Retinal pigment epithelial cell (primary cell): ENCODE results near the gene SLC25A28.
A peak's percentile ranks its signal among the peaks of the same experiment; 100 is the strongest.

Experiments
- DNase-seq: peaks from one replicate; pipeline ENCODE4 v3.0.0-alpha.2; 2010; ENCODE audit warnings: low read depth
- H3K4me3 ChIP-seq: 2 replicates; pipeline ENCODE4 v1.5.1; 2011; ENCODE audit warnings: mild to moderate bottlenecking, low read length, control low read depth, moderate library complexity
- TF ChIP-seq, protein P1 (sequence below): conservative IDR thresholded peaks from 2 replicates; pipeline ENCODE4 v1.5.1; 2011; ENCODE audit warnings: low read depth, low read length, control low read depth, inconsistent platforms

SLC25A28 gene

DNA sequence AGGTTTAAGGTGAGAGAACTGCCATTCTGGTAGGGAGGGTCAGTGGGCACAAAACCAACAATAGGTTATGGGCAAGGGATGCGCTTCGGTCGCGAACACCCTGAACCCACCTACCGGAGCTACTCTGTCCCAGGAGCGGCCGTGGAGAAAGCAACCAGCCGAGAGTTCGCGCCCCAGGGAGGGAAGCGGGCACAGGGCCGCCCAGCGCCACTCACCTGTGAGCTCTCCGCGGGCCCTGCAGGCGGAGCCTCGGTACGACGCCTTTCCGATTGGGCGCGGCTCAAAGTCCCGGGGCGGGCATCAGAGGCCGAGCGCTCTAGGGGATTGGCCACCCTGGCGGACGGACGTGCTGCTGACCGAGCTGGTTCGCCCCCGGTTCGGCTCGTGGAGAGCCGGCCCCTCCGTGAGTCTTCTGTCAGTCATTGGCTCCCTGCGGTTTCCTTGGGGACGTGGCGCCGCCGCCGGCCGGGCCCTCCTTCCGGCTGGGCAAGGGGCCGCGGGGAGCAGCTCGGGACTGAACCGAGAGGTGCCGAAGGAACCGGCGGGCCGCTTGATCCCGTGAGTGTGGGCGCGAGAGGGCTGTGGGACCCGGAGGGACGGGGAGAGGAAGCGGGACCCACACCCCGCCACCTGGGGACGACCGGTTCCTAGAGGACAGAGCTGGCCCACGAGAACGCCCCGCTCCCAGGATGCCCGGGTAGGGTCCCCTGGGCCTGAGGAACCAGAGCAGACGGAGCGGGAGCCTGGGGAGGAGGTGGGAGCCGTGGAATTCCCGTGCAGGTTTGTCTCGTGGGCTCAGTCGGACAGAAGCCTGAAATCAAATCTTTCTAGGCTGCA is 39.0 kb upstream of the SLC25A28 start, which contains the start of gene ENTPD7:
Gene ENTPD7 (plus strand): TSS at position 479 of the 837 bp plus-strand sequence. CDS start 448 bp downstream, outside the sequence.
- TF ChIP-seq, protein P1, sequence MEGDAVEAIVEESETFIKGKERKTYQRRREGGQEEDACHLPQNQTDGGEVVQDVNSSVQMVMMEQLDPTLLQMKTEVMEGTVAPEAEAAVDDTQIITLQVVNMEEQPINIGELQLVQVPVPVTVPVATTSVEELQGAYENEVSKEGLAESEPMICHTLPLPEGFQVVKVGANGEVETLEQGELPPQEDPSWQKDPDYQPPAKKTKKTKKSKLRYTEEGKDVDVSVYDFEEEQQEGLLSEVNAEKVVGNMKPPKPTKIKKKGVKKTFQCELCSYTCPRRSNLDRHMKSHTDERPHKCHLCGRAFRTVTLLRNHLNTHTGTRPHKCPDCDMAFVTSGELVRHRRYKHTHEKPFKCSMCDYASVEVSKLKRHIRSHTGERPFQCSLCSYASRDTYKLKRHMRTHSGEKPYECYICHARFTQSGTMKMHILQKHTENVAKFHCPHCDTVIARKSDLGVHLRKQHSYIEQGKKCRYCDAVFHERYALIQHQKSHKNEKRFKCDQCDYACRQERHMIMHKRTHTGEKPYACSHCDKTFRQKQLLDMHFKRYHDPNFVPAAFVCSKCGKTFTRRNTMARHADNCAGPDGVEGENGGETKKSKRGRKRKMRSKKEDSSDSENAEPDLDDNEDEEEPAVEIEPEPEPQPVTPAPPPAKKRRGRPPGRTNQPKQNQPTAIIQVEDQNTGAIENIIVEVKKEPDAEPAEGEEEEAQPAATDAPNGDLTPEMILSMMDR, result no peak
- DNase-seq, result peak; percentile 88
- peak within 1 kb of the TSS; percentile 90 for H3K4me3 ChIP-seq

DNA sequence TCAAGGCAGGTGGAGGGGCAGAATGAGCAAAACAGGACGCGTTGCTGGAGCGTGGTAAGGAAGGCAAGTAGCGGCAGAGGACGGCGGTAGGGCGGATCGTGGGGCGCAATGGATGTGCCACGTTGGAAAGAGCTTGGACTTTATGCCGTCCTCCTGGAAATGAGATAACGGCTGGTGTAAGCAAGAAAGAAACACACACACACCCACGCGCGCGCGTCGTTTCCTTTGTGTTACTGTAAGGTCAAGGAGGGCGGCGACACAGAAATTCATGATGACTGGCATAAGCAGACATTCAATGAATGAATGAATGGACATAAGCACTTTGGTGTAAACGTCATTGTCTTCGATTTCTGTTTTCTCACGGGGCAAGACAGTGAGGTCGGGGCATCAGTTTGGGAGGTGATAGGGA is 38.4 kb upstream of the SLC25A28 start:
- peak overlapping the region; percentile 90 for H3K4me3 ChIP-seq
- no peak for DNase-seq
- TF ChIP-seq, protein P1, result no peak

DNA sequence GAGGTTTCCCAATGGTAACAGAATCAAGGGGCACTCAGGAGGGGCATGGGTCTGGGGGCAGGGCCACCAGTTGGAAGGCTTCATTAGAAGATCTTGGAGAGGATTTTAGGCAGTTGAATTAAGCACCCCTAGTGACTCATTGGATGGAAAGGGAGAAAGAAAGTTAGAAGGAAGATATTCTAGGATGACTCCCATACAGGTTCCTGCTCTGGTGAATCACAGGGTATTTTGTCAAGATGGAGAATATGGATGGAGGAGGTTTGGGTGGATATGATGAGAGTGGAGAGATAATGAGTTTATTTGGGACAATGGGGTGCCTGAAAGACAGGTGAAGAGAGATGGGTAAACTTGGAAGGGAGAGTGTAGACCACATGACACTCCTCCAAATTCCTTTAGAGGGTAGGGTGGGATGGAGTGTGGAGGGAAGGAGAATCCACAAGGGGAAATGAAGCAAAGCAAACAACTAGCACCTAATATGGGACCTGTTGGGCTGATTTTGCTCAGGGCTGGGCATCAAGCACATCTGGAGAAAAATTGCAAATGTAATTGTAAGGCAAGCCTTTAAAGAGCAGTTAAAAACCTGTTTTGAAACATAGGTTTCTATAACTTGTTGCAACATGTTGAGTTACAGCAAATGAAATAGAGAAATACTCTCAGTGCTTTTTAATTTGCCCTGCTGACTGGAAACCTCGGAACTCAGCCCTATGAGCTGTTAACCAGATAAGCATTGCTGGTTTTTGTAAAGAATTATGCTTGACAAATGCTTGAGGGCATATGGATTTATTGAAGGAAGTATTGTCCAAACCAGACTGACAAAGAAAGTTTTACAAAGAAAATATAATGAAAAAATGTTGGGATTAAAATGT is 36.2 kb upstream of the SLC25A28 start:
- TF ChIP-seq, protein P1, result no peak
- no peak overlapping the region for H3K4me3 ChIP-seq
- DNase-seq, result no peak

DNA sequence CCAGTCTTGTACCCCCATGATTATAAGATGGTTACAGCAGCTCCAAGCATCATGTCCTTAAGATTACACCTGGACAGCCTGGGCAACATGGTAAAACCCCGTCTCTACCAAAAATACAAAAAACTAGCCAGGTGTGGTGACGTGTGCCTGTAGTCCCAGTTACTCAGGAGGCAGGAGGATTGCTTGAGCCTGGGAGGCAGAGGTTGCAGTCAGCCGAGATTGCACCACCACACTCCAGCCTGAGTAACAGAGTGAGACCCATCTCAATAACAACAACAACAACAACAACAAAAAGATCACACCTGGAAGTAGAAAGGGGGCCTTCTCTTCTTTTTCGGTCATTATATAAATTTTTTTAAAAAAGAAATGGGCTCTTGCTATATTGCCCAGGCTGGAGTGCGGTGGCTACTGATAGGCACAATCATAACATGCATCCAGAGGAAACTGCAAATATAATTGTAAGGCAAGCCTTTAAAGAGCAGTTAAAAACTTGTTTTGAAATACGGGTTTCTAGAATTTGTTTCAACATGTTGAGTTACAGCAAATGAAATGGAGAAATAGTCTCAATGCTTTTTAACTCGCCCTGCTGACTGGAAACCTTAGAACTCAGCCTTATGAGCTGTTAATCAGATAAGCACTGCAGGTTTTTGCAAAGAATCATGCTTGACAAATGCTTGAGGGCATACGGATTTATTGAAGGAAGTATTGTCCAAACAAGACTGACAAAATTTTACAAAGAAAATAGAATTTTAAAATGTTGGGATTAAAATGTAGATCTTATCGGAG is 34.3 kb upstream of the SLC25A28 start:
- no peak for DNase-seq
- TF ChIP-seq, protein P1, result no peak
- H3K4me3 ChIP-seq, result no peak overlapping the region

DNA sequence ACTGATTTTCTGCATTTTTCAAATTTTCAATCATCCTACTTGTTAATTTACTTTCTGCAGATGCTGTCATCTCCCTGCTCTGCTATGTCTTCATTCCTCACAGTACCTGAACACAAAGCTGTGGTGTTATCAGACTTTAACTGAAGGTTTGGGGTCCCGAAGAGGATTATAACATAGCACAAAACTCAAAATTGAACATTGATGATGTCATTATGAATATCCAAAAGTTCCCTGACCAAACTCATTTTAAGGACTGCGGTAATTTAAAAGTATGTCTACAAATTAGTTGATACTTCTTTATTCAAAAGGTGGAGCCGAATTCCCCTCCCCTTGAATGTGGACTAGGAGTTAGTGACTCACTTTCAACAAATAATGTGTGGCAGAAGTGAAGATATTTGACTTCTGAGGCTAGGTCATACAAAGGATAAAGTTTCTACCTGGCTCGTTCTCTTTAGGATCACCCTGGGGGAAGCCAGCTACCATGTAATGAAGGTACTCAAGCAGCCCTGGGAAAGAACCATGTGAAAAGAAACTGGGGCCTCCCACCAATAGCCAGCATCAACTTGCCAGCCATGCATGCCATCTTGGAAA is 32.7 kb upstream of the SLC25A28 start:
- TF ChIP-seq, protein P1, result no peak

DNA sequence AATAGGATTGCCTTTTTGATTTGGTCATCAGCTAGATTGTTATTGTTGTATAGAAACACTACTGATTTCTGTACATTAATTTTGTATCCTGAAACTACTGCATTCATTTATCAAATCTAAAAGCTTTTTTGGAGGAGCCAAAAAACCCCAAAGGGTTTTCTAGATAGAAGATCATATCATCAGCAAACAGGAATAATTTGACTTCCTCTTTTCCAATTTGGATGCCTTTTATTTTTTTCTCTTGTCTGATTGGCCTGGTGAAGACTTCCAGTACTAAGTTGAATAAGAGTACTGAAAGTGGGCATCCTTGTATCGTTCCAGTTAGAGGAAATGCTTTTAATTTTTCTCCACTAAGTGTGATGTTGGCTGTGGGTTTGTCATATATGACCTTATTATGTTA is 28.5 kb upstream of the SLC25A28 start:
- TF ChIP-seq, protein P1, result no peak
- H3K4me3 ChIP-seq, result no peak overlapping the region
- DNase-seq, result no peak

More for the DNA sequence above, 32.7 kb upstream of the SLC25A28 start:
- H3K4me3 ChIP-seq, result no peak overlapping the region
- no peak for DNase-seq
